HL-60/S4 treated with phorbol 12-myristate 13-acetate at 8.2 ng/mL for 4 days and 3 days (cell line): ENCODE results near the gene CCDC54.

Experiments
- in situ Hi-C: fragments of 300-500 bp; cut with MboI; formaldehyde crosslinking; loops from 2 replicates; pipeline ENCODE4 v1.15.0; 2022; ENCODE audit warnings: low sequenced_read_pairs

Gene CCDC54

GRCh38 chr3:107392549-107393165, 15.4 kb downstream of the CCDC54 start:
- in situ Hi-C loops = no loop called here

DNA sequence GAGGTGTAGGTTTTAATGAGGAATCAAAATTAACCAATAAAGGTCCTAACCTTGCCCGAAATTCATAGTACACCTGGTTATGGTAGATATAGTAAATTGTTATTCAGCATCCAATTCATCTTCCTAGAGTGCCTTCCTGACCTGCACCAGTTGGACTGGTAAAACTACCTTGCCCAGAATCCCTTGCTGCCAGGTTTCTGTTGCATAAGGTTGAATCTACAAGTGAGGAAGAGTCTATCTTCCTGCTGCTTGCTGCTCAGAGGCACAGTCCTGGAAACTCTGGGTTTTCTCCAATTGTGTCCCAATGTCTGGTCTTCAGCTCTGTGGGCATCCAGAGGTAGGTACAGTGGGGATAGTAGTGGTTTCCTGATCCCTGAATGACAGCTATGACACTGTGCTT, 17.3 kb downstream of the CCDC54 start:
- in situ Hi-C loops = no loop called here

- in situ Hi-C loops = no loop called here
Observed at GRCh38 chr3:107395066-107395465, 17.8 kb downstream of the CCDC54 start.

DNA sequence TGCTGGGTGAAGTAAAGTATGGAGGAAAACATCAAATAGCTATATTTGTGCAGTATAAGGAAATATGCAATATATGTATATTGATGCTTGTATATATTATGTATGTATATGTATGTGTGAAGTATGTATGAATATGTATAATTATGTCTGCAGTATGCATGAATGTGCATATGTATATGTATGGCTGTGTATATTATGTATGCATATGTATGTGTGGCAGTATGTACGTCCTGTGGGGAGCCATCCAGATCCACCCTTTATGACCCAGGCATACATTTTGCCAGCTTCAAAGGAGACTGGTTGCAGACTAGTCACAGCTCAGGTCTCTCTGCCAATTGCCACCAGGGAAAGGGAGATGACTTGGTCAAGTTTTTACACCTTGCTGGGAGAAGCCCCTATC, 24.1 kb downstream of the CCDC54 start:
- in situ Hi-C loops = no loop called here

DNA sequence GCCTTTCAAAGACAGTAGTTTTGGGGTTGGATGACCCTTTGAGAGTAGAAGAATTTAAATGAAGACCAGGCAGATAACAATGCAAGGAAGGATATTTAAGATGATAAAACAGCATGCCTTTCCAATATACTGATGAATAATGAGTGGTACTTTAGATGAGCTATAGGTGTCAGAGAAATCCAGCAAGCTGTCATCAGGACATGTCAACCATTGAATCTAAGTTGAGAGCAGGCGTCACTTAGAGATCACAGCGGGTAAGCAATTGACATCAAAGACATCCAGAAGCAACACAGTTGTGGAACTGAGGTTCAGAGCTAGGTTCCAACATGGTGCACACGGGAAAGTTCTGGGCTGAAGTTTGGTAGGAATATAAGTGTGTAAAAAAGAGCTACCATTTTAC, 25.0 kb downstream of the CCDC54 start:
- in situ Hi-C loops = no loop called here

DNA sequence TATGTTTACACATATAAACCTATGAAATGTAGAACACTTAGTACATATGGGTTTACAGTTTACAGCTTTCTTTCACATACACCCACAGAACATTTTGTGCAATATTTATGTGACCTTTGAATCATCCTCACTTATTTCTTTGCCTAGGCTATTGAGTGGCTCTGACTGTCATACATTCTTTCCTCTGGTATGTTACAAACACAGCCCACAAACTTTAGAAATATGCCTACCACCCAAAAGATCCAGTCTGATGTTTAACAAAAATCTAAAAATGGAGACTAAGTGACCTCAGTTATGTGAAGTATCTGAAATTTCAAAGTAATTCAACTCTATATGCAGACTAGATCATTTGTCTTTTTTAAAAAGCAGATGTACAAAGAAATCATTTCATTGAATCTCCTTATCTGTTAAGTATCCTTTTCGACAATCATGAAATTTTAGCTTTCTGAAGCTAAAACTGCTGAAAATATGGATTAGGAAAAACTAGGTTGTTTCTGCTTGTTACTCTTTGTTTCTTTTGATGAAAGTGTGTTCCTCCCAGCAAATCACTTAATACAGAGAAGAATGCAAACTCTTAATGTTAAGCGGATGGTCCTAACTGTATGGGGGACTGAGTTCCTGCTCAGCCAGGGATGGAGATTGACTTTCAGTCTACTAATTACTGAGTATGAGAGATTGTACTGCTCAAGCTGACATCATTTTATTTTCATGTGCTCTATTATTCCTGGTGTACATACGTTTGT, 27.7 kb downstream of the CCDC54 start:
- in situ Hi-C loops = no loop called here

DNA sequence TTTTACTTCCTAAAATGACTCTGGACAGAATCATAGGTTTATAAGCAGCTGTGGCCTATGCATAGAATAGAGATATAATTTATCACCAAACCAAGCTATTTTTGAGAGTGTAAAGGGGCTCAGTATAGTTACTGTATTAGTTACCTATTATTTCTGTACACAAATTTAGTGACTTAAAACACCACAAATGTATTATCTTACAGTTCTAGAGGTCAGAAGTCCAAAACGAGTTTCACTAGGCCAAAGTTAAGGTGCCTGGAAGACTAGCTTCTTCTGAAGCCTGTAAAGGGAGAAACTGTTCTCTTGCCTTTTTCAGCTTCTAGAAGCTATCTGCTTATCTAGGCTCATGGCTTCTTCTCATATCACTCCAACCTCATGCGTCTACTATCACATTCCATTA, 30.1 kb downstream of the CCDC54 start:
- in situ Hi-C loops = no loop called here

DNA sequence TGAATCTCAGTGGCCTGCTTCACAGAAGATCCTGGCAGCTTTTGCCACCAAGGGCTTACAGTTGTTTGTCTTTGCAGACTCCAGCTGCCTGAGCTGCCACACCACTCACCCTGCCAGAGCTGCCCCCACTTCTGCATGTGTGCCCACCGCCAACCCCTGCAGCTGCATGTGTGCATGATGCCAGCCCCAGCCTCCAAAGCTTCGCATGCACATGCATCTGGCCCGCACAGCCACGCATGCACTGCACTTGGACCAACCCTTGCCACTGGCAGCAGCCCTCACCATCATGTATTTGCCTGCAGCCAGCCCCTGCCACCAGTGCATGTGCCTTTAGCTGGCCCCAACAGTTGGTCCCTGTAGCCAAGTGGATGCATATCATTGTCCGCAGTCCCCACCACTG, 31.3 kb downstream of the CCDC54 start:
- in situ Hi-C loops = no loop called here

- in situ Hi-C loops = no loop called here
Observed at GRCh38 chr3:107409365-107409764, 32.1 kb downstream of the CCDC54 start.

DNA sequence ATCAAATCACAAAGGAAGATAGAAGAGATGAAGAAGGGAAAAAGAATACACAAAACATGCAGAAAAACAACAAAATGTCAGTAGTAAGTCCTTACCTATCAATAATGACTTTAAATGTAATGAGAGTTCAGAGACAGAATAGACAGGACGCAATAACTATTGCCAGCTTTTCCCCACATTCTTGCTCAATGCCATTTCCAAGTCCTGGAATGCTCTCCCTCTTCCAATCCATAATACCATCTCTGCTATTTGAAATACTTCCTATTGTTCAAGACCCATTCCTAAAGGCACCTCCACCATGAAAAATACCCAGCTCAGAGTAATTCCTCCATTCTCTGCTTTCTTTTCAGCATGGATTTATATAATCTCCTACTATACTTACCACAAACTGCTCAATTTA, 33.4 kb downstream of the CCDC54 start:
- in situ Hi-C loops = no loop called here

GRCh38 chr3:107411056-107411455, 33.8 kb downstream of the CCDC54 start:
- in situ Hi-C loops = no loop called here

DNA sequence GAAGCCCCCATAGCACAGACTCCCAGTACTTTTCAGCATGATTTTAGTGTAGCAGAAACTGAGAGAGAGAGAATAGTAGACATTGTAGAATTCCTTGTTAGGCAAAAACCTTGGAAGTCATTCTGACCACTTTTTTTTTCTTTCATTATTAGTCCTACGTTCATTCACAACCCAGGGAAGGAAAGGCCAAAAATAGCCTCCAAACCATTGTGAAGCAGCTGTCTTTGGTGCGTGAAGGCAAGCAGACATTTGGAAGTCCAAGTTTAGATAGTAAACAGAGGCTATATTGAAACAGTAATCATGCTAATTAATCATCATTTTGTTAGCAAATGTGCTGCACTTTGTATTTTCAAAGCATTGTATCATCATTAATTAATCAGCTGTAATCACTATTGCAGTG, 34.5 kb downstream of the CCDC54 start:
- in situ Hi-C loops = no loop called here

DNA sequence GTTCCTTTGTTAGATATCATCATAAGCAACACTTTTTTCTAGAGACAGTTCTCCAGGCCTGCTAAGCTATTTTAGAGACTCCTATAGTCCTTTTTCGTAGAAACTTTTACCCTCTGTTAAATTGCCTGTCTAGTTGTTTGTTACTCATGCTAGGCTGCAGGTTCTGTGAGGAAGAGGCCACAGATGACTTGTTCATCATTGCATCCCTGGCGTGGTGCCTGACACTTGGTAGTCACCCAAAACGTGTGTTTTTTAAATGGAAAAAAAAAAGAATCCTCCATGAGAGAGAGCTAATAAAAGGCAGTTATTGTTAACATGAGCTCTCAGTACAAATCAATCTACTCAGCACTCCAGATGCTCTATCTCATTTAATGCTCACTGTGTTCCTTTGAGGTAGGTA, 35.1 kb downstream of the CCDC54 start:
- in situ Hi-C loops = no loop called here

DNA sequence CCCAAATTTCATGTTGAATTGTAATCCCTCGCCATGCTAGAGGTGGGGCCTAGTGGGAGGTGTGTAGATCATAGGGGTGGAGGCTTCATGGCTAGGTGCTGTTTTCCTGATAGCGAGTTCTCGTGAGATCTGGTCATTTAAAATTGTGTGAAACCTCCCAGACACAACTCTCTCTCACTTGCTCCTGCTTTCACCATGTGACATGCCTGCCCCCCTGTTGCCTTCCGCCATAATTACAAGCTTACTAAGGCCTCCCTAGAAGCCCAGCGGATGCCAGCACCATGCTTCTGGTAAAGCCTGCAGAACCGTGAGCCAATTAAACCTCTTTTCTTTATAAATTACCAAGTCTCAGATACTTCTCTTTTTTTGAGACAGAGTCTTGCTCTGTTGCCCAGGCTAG, 36.0 kb downstream of the CCDC54 start:
- in situ Hi-C loops = no loop called here

DNA sequence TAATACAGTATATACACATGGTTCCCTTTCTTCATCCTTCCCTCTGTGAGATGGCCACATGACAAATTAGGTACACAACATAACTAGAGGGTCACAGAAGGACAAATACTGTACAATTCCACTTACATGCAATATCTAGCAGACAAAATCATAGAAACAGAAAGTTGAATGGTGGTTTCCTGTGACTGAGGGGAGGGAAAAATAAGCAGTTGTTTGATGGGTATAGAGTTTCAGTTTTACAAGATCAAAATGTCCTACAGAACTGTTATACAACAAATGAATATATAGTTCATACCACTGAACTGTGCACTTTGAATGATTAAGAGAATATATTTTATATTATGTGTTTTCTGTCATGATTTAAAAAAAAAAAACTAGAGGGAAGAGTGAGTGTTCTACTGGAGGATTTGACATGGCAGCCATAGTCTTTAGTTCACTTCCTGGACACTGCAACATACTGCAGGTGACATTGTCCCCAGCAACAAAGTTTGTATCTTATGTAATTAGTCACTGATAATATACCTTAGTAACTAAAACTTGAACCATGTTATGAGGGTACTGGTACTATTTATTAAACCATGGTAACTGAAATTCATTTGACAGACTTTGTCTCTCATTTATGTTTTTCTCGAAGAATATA, 37.2 kb downstream of the CCDC54 start:
- in situ Hi-C loops = no loop called here

DNA sequence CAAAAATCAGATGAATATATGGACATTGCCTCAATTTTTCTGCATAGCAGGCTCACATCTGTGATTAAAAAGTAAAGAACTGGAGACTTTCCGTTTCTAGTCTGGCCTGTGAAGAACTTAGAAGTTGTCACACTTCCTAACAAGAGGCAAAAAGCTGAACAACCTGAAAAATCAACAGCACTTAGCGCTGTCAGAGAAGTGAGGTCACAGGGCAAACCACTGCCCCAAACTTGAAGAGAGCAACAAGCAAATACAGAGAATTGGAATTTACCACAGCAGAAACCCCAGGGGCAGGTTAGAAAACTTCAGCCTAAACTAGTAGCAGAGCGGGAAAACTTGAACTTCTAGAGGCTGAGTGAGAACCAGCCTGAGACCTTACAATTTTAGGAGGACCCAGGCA, 38.9 kb downstream of the CCDC54 start:
- in situ Hi-C loops = no loop called here

DNA sequence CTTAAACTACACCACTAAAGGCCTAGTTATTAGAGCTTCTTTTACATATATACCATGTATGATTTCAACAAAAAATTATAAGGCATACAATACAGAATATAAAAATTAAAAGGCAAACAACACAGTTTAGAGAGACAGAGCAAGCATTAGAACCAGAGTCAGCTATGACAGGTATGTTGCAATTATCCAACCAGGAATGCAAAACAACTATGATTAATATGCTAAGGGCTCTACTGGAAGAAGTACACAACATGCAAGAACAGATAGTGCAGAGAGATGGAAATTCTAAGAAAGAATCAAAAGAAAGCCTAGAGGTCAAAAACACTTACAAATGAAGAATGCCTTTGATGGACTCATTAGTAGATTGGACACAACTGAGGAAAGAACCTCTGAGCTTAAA, 39.6 kb downstream of the CCDC54 start:
- in situ Hi-C loops = no loop called here

DNA sequence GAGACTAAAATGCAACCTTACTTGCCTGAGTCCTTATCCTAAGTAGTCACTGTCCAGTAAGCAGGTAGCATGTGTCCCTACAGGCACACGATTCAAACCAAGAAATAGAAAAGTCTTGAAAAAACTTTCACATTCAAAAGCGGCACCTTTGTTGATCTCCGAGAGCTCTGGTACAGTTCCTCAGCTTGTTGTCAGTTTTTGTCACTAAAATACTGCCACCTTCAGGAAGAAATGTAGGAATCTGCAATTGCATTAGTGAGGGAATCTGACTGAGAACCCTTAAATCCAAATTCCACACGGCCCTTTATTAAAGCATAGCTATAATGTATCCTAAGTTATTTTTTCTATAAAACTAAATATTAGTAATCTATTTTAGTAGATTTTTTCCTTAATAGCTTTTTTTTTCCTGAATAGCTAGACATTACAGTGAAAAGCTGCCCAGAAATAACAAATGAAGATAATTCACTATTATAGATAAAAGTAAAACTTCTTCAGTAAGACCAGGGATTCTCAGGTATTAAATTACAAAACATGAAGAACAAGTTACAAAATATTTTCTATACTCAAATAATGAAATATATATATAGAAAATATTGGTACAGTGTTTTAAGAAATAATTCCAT, 44.0 kb downstream of the CCDC54 start:
- in situ Hi-C loops = no loop called here

DNA sequence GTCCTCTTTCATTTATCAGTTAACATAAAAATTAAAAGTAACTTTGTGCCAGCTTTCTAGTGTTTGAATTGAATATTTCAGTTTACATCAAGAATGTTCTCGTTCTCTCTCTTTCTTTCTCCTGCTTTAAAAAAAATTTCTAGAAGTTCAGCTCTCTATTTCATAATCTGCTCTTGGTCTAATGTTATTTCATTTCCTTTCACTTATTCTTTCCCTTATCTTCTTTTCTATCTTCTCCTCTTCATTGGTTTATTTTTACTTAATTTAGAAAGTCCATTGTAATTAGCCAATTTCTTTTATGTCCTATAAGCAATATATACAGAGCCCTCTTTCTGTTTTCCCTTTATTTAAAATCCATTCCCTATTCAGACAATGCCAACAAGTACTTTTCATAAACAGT, 44.6 kb downstream of the CCDC54 start:
- in situ Hi-C loops = no loop called here

DNA sequence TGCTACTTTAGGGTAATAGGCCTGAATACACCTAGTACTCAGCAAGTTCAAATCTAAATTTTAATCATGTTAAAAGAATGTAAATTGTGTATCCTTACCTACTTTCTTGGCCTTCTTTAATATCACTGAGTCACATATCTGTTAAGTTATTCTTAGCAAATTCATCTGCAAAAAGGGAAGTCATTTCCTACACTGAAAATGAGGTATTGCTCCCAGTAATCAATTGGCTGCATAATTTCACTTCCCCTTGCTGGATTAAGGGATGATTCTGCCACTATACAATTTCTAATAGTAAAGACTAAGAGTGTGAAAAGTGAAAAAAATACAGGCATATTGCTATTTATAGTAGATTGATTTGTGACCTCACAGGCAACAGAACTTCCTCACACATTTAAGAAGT, 47.8 kb downstream of the CCDC54 start:
- in situ Hi-C loops = no loop called here

DNA sequence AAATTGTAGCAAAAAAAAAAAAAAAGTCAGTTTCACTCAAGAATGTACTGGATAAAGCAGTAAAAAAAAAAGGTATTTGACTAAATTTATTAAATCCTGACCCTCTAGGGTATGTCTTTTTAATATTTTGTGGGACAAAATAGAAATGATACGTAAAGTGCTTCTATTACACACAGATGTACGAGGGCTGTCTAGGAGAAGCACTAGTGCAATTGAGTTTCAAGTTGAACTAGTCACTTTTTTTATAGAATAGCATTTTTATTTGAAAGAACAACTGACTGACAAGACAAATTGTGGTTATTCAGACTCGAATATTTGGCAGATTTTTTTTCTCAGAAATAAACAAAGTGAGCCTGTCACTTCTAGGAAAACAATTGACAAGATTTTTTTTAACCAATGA, 49.0 kb downstream of the CCDC54 start:
- in situ Hi-C loops = no loop called here
